ENCODE data around the gene CRMP1. TPM values are rescaled to one million over a fixed set of nuclear protein-coding genes. Genes with fewer than 3 reads are reported as not detected.

Gene CRMP1
- total RNA-seq, 2 donors from 2014 or later = not detected

GRCh38 chr4:5798462-5798861 is 94.4 kb downstream of the CRMP1 start:
- H3K4me1 Mint-ChIP-seq (ENCODE audit: low read depth) = no peaks in the 10 kb centered on the region
- no peak for ATAC-seq (replicated peaks in 1 of 2)
- no peak overlapping the region for H3K27ac Mint-ChIP-seq
- peaks cover 0 to 2% of the 10 kb centered on the region in 2 donors for H3K9me3 Mint-ChIP-seq
- H3K36me3 Mint-ChIP-seq (ENCODE audit: insufficient read depth in 2 of 2) = no peaks in the 10 kb centered on the region
- H3K4me3 Mint-ChIP-seq = no peak overlapping the region
- DNase-seq = no peak
- H3K27me3 Mint-ChIP-seq (ENCODE audit: low read depth) = no peaks in the 10 kb centered on the region

- Mint-ChIP-seq H3K27ac (no peak overlapping the region), H3K27me3 (ENCODE audit: low read depth) (no peaks in the 10 kb centered on the region), H3K4me1 (ENCODE audit: low read depth) (no peaks in the 10 kb centered on the region), H3K9me3 (peaks cover 0 to 2% of the 10 kb centered on the region in 2 donors), H3K36me3 (ENCODE audit: insufficient read depth in 2 of 2) (no peaks in the 10 kb centered on the region), H3K4me3 (no peak overlapping the region)
- no peak for DNase-seq
- ATAC-seq (replicated peaks in 1 of 2) = no peak
Observed at GRCh38 chr4:5797866-5798265, 95.0 kb downstream of the CRMP1 start.

- no peak overlapping the region for H3K27ac Mint-ChIP-seq
- DNase-seq (no peak), ATAC-seq (replicated peaks in 1 of 2) (no peak)
- H3K4me1 Mint-ChIP-seq (ENCODE audit: low read depth) = no peaks in the 10 kb centered on the region
- H3K36me3 Mint-ChIP-seq (ENCODE audit: insufficient read depth in 2 of 2) = no peaks in the 10 kb centered on the region
- H3K27me3 Mint-ChIP-seq (ENCODE audit: low read depth) = no peaks in the 10 kb centered on the region
- no peak overlapping the region for H3K4me3 Mint-ChIP-seq
- peaks cover 0 to 2% of the 10 kb centered on the region in 2 donors for H3K9me3 Mint-ChIP-seq
Observed at GRCh38 chr4:5796976-5797375, 95.9 kb downstream of the CRMP1 start.

- DNase-seq (no peak), ATAC-seq (replicated peaks in 1 of 2) (no peak)
- Mint-ChIP-seq H3K36me3 (ENCODE audit: insufficient read depth in 2 of 2) (no peaks in the 10 kb centered on the region), H3K27ac (no peak overlapping the region), H3K9me3 (peaks cover 0 to 2% of the 10 kb centered on the region in 2 donors), H3K4me1 (ENCODE audit: low read depth) (no peaks in the 10 kb centered on the region), H3K27me3 (ENCODE audit: low read depth) (no peaks in the 10 kb centered on the region), H3K4me3 (no peak overlapping the region)
Observed at GRCh38 chr4:5795580-5795979, 97.3 kb downstream of the CRMP1 start.

- no peak overlapping the region for H3K4me3 Mint-ChIP-seq
- H3K4me1 Mint-ChIP-seq (ENCODE audit: low read depth) = no peaks in the 10 kb centered on the region
- H3K27ac Mint-ChIP-seq = no peak overlapping the region
- ATAC-seq (replicated peaks in 1 of 2) = no peak
- H3K27me3 Mint-ChIP-seq (ENCODE audit: low read depth) = no peaks in the 10 kb centered on the region
- no peak for DNase-seq
- no peaks in the 10 kb centered on the region for H3K36me3 Mint-ChIP-seq (ENCODE audit: insufficient read depth in 2 of 2)
- H3K9me3 Mint-ChIP-seq = peaks cover 0 to 2% of the 10 kb centered on the region in 2 donors
Observed at GRCh38 chr4:5793514-5793913, 99.4 kb downstream of the CRMP1 start.

- Mint-ChIP-seq H3K4me3 (no peak overlapping the region), H3K27ac (no peak overlapping the region), H3K4me1 (ENCODE audit: low read depth) (no peaks in the 10 kb centered on the region), H3K36me3 (ENCODE audit: insufficient read depth in 2 of 2) (no peaks in the 10 kb centered on the region), H3K27me3 (ENCODE audit: low read depth) (no peaks in the 10 kb centered on the region), H3K9me3 (peaks cover 0 to 2% of the 10 kb centered on the region in 2 donors)
- ATAC-seq (replicated peaks in 1 of 2) = no peak
- DNase-seq = no peak
Observed at GRCh38 chr4:5791654-5792053, 101.2 kb downstream of the CRMP1 start.

- Mint-ChIP-seq H3K9me3 (no peaks in the 10 kb centered on the region), H3K36me3 (ENCODE audit: insufficient read depth in 2 of 2) (no peaks in the 10 kb centered on the region), H3K27me3 (ENCODE audit: low read depth) (no peaks in the 10 kb centered on the region), H3K4me1 (ENCODE audit: low read depth) (no peaks in the 10 kb centered on the region), H3K27ac (no peak overlapping the region), H3K4me3 (no peak overlapping the region)
- no peak for DNase-seq
- no peak for ATAC-seq (replicated peaks in 1 of 2)
Observed at GRCh38 chr4:5790546-5790857, 102.4 kb downstream of the CRMP1 start.

GRCh38 chr4:5789141-5789540 is 103.7 kb downstream of the CRMP1 start:
- no peak overlapping the region for H3K27ac Mint-ChIP-seq
- no peaks in the 10 kb centered on the region for H3K9me3 Mint-ChIP-seq
- no peak for DNase-seq
- no peak overlapping the region for H3K4me3 Mint-ChIP-seq
- no peaks in the 10 kb centered on the region for H3K36me3 Mint-ChIP-seq (ENCODE audit: insufficient read depth in 2 of 2)
- no peaks in the 10 kb centered on the region for H3K27me3 Mint-ChIP-seq (ENCODE audit: low read depth)
- ATAC-seq (replicated peaks in 1 of 2) = no peak
- H3K4me1 Mint-ChIP-seq (ENCODE audit: low read depth) = no peaks in the 10 kb centered on the region

GRCh38 chr4:5788144-5788543 is 104.7 kb downstream of the CRMP1 start:
- Mint-ChIP-seq H3K9me3 (no peaks in the 10 kb centered on the region), H3K4me3 (no peak overlapping the region), H3K27me3 (ENCODE audit: low read depth) (no peaks in the 10 kb centered on the region), H3K36me3 (ENCODE audit: insufficient read depth in 2 of 2) (no peaks in the 10 kb centered on the region), H3K27ac (no peak overlapping the region), H3K4me1 (ENCODE audit: low read depth) (no peaks in the 10 kb centered on the region)
- no peak for ATAC-seq (replicated peaks in 1 of 2)
- no peak for DNase-seq

- no peak for DNase-seq
- no peaks in the 10 kb centered on the region for H3K9me3 Mint-ChIP-seq
- H3K36me3 Mint-ChIP-seq (ENCODE audit: insufficient read depth in 2 of 2) = no peaks in the 10 kb centered on the region
- no peaks in the 10 kb centered on the region for H3K27me3 Mint-ChIP-seq (ENCODE audit: low read depth)
- no peaks in the 10 kb centered on the region for H3K4me1 Mint-ChIP-seq (ENCODE audit: low read depth)
- ATAC-seq (replicated peaks in 1 of 2) = no peak
- no peak overlapping the region for H3K4me3 Mint-ChIP-seq
- no peak overlapping the region for H3K27ac Mint-ChIP-seq
Observed at GRCh38 chr4:5787311-5787710, 105.6 kb downstream of the CRMP1 start.

GRCh38 chr4:5785806-5786680 is 106.8 kb downstream of the CRMP1 start:
- Mint-ChIP-seq H3K36me3 (ENCODE audit: insufficient read depth in 2 of 2) (no peaks in the 10 kb centered on the region), H3K4me3 (no peak overlapping the region), H3K27me3 (ENCODE audit: low read depth) (no peaks in the 10 kb centered on the region), H3K4me1 (ENCODE audit: low read depth) (no peaks in the 10 kb centered on the region), H3K27ac (no peak overlapping the region), H3K9me3 (no peaks in the 10 kb centered on the region)
- ATAC-seq (replicated peaks in 1 of 2) = no peak
- DNase-seq = no peak

GRCh38 chr4:5784960-5785611 is 107.8 kb downstream of the CRMP1 start:
- H3K4me3 Mint-ChIP-seq = no peak overlapping the region
- H3K27me3 Mint-ChIP-seq (ENCODE audit: low read depth) = no peaks in the 10 kb centered on the region
- H3K9me3 Mint-ChIP-seq = no peaks in the 10 kb centered on the region
- H3K36me3 Mint-ChIP-seq (ENCODE audit: insufficient read depth in 2 of 2) = no peaks in the 10 kb centered on the region
- H3K27ac Mint-ChIP-seq = no peak overlapping the region
- DNase-seq = no peak
- H3K4me1 Mint-ChIP-seq (ENCODE audit: low read depth) = no peaks in the 10 kb centered on the region
- no peak for ATAC-seq (replicated peaks in 1 of 2)

GRCh38 chr4:5784021-5784420 is 108.9 kb downstream of the CRMP1 start:
- DNase-seq (no peak), ATAC-seq (replicated peaks in 1 of 2) (no peak)
- Mint-ChIP-seq H3K4me3 (no peak overlapping the region), H3K27ac (no peak overlapping the region), H3K9me3 (no peaks in the 10 kb centered on the region), H3K27me3 (ENCODE audit: low read depth) (no peaks in the 10 kb centered on the region), H3K36me3 (ENCODE audit: insufficient read depth in 2 of 2) (no peaks in the 10 kb centered on the region), H3K4me1 (ENCODE audit: low read depth) (no peaks in the 10 kb centered on the region)

GRCh38 chr4:5783486-5783885 is 109.4 kb downstream of the CRMP1 start:
- no peaks in the 10 kb centered on the region for H3K36me3 Mint-ChIP-seq (ENCODE audit: insufficient read depth in 2 of 2)
- no peaks in the 10 kb centered on the region for H3K4me1 Mint-ChIP-seq (ENCODE audit: low read depth)
- no peak for DNase-seq
- no peak overlapping the region for H3K27ac Mint-ChIP-seq
- no peaks in the 10 kb centered on the region for H3K9me3 Mint-ChIP-seq
- H3K27me3 Mint-ChIP-seq (ENCODE audit: low read depth) = no peaks in the 10 kb centered on the region
- ATAC-seq (replicated peaks in 1 of 2) = no peak
- no peak overlapping the region for H3K4me3 Mint-ChIP-seq

Measured in activated T-cell treated with anti-CD3 and anti-CD28 coated beads, Interleukin-2, amount 50 U/mL, for 72 hours (primary cell).